Measurements from ENCODE around the gene CP.

The CP gene

GRCh38 chr3:149186721-149187120 lies 34.9 kb downstream of the CP start:
- no peak for DNase-seq (ENCODE audit: extremely low read depth in 1 of 2, low read depth in 1 of 2)

- no peak for DNase-seq (ENCODE audit: extremely low read depth in 1 of 2, low read depth in 1 of 2)
Measured at GRCh38 chr3:149186219-149186618, 35.4 kb downstream of the CP start.

- no peak for DNase-seq (ENCODE audit: extremely low read depth in 1 of 2, low read depth in 1 of 2)
Measured at GRCh38 chr3:149181182-149181581, 40.4 kb downstream of the CP start.

- no peak for DNase-seq (ENCODE audit: extremely low read depth in 1 of 2, low read depth in 1 of 2)
Measured at GRCh38 chr3:149180057-149180573, 41.5 kb downstream of the CP start.

- no peak for DNase-seq (ENCODE audit: extremely low read depth in 1 of 2, low read depth in 1 of 2)
Measured at GRCh38 chr3:149179220-149179619, 42.4 kb downstream of the CP start.

GRCh38 chr3:149177122-149177521 lies 44.5 kb downstream of the CP start:
- no peak for DNase-seq (ENCODE audit: extremely low read depth in 1 of 2, low read depth in 1 of 2)

- peak in 1 of 2 donors; percentile 5 for DNase-seq (ENCODE audit: extremely low read depth in 1 of 2, low read depth in 1 of 2)
Measured at GRCh38 chr3:149174901-149175300, 46.7 kb downstream of the CP start.

- DNase-seq (ENCODE audit: extremely low read depth in 1 of 2, low read depth in 1 of 2) = no peak
Measured at GRCh38 chr3:149170672-149171071, 51.0 kb downstream of the CP start.

- DNase-seq (ENCODE audit: extremely low read depth in 1 of 2, low read depth in 1 of 2) = no peak
Measured at GRCh38 chr3:149167898-149168297, 53.7 kb downstream of the CP start.

GRCh38 chr3:149163066-149163465 lies 58.6 kb downstream of the CP start:
- DNase-seq (ENCODE audit: extremely low read depth in 1 of 2, low read depth in 1 of 2) = no peak

- DNase-seq (ENCODE audit: extremely low read depth in 1 of 2, low read depth in 1 of 2) = no peak
Measured at GRCh38 chr3:149162007-149162406, 59.6 kb downstream of the CP start.

GRCh38 chr3:149160754-149161300 lies 60.8 kb downstream of the CP start:
- no peak for DNase-seq (ENCODE audit: extremely low read depth in 1 of 2, low read depth in 1 of 2)

GRCh38 chr3:149153402-149153801 lies 68.2 kb downstream of the CP start:
- no peak for DNase-seq (ENCODE audit: extremely low read depth in 1 of 2, low read depth in 1 of 2)

- peak; percentile 20 to 23 for DNase-seq (ENCODE audit: extremely low read depth in 1 of 2, low read depth in 1 of 2)
Measured at GRCh38 chr3:149152420-149152819, 69.2 kb downstream of the CP start.

GRCh38 chr3:149151843-149152242 lies 69.8 kb downstream of the CP start:
- no peak for DNase-seq (ENCODE audit: extremely low read depth in 1 of 2, low read depth in 1 of 2)

- DNase-seq (ENCODE audit: extremely low read depth in 1 of 2, low read depth in 1 of 2) = no peak
Measured at GRCh38 chr3:149150436-149150835, 71.2 kb downstream of the CP start.

GRCh38 chr3:149145974-149146373 lies 75.7 kb downstream of the CP start:
- DNase-seq (ENCODE audit: extremely low read depth in 1 of 2, low read depth in 1 of 2) = no peak

GRCh38 chr3:149145356-149145755 lies 76.3 kb downstream of the CP start:
- DNase-seq (ENCODE audit: extremely low read depth in 1 of 2, low read depth in 1 of 2) = no peak

GRCh38 chr3:149142682-149143081 lies 78.9 kb downstream of the CP start:
- no peak for DNase-seq (ENCODE audit: extremely low read depth in 1 of 2, low read depth in 1 of 2)

- DNase-seq (ENCODE audit: extremely low read depth in 1 of 2, low read depth in 1 of 2) = no peak
Measured at GRCh38 chr3:149134575-149134974, 87.1 kb downstream of the CP start.

GRCh38 chr3:149131589-149131988 lies 90.0 kb downstream of the CP start:
- DNase-seq (ENCODE audit: extremely low read depth in 1 of 2, low read depth in 1 of 2) = no peak

GRCh38 chr3:149129326-149130205 lies 92.1 kb downstream of the CP start, which contains the start of gene HPS3:
HPS3 (plus strand) TSS chr3:149129638; CDS start chr3:149129724, 86 bp downstream.
- peak; percentile 71 to 73 for DNase-seq (ENCODE audit: extremely low read depth in 1 of 2, low read depth in 1 of 2)

Measured in stimulated activated CD8-positive, alpha-beta memory T cell treated with anti-CD3 and anti-CD28 coated beads, Interleukin-7, amount 100 ng/mL, for 48 hours (primary cell).